HG03521 (cell line): Measurements from ENCODE around the gene ARHGAP18.
A peak's percentile ranks its signal among the peaks of the same experiment; 100 is the strongest.

ENCODE experiments used
- ATAC-seq: cut with Tn5 transposase; IDR thresholded peaks from one replicate; pipeline ENCODE4 v1.9.1; 2021; ENCODE audit warnings: mild to moderate bottlenecking, moderate library complexity; ENCODE audit not compliant: unreplicated experiment

The ARHGAP18 gene

DNA sequence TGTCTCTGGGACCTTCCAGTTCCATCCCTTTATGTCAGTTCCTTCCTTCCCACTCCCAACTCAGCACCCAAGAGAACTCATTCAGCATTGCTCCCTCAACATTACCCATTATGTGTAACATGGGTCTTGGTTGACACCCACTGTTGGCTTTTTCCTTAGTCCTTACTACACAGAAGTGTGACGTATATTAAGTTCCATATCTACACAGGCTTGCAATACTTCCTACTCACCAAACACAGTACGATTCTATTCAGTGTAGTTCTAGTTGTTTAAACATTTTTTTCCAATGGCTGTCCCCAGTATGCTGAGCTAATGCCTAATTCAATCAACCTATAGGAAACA, 37.7 kb downstream of the ARHGAP18 start:
- ATAC-seq = peak; percentile 15

DNA sequence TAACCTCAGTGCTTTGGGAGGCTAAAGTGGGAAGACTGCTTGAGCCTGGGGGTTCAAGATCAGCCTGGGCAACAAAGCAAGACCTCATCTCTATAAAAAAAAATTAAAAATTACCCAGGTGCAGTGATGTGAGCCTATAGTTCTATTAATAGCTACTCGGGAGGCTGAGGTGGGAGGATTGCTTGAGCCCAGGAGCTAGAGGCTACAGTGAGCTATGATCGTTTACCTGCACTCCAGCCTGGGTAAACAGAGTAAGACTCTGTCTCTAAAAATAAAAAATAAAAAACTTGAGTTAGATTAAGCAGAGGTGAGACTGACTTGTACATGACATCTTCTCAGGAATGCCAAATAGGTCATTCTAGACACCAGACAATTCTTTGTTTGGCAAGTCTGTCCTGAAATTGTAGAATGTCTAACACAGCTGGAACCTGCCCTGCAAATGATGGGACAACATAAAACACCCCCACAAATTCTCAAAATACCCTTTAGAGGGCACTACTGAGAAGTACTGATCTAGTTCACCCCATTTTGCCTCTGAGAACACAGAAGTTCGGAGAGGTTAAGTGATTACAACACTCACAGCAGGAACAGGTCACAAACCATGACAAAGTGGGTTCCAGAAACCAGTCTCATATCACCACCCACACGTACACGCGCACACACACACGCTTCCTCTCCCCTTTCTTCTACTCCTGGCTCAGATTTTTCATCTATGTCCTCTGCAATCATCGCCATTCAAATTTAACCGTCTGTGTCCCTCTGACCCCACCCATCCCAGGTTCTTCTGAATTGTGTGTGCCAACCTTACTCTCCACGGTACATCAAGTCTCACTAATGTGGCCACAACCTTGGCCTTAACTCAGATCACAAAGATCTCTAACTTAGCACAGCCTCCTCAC, 38.3 kb downstream of the ARHGAP18 start:
- peak; percentile 74 for ATAC-seq

DNA sequence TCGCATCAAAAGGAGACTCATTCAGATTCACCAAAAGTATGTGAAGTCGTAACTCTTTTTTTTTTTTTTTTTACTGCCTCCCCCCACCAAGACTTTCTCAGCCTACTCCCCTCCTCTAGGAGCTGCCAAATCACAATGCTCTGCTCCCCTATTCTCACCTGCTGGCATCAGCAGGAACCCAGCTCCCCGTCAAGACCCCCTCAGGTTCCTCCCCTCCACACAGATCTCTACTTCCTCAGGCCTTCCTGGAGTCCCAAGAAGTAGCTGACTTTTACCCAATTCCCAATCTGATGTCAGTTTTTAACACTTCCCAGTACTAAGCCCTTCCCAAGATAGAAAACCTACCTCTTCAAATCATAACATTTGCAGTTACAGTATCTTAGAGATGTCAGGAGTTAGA, 39.3 kb downstream of the ARHGAP18 start:
- ATAC-seq = no peak

DNA sequence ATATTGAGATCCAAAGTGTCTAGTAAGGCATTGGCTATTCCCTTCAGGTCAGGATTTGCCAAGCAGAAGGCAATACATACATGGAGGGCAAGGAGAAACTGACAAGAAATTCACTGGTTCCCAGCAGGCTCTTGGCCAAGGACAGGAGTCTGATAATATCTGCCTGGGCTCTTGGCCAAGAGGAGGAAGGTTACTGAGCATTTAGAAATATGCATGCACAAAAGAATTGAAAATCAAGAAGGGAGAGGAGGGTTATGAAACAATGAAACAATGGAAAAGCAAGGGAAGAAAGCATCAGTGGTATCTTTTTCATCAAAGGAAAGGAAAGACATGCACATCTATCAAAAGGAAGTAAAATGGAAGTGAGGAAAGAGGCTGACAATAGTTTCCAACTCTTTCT, 42.4 kb downstream of the ARHGAP18 start:
- no peak for ATAC-seq

DNA sequence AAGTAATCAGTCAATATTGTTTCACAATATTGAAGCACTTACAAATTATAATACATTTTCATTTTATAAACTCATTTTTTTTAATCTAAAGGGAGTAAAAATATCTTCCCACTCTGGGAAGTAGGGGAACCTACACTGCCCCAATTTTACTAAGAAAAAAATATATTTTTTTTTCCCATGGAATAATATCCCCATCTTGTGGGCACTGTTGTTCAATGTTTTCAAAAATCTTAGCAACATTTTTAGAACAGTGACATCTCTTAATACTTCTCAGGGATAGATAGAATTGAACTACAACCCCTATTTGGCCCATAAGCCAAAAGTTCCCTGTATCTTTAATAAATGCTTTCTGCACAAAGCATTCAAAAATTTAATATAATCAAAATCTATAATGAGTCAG, 42.9 kb downstream of the ARHGAP18 start:
- no peak for ATAC-seq

DNA sequence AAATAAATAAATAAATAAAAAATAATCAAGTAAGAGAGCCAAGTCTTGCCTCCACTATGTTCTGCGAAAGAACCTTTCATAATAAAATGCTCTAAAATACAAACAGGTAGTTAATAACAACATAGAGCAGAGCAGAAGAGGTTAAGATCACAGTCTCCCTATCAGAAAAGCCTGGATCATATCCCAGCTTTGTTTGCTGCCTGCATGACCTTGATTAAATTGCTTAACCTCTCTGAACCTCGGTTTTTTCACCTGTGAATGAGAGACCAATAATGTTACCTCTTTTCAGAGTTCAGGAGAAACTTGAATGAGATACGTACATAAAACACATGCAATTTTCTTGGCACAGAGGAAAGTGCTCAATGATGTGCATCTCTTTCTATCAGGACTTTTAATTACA, 44.4 kb downstream of the ARHGAP18 start:
- ATAC-seq = no peak

DNA sequence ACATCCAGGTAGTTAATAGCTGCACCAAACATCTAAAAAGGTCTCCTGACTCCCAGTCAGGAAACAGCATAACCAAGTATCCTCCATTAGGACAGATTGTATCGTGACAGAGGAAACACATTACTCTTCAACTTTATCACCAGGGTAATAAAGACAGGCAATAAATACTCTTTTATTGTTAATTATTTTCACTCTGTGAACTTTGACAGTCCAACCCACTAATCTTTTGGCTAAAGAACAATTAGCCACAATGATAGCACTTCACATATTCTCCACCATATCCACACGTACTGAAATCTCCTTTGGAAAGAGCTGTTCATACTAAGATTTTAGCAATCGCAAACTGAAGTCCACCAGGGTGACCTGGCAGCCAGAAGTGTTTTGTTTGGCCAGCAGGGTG, 46.4 kb downstream of the ARHGAP18 start:
- ATAC-seq = no peak

DNA sequence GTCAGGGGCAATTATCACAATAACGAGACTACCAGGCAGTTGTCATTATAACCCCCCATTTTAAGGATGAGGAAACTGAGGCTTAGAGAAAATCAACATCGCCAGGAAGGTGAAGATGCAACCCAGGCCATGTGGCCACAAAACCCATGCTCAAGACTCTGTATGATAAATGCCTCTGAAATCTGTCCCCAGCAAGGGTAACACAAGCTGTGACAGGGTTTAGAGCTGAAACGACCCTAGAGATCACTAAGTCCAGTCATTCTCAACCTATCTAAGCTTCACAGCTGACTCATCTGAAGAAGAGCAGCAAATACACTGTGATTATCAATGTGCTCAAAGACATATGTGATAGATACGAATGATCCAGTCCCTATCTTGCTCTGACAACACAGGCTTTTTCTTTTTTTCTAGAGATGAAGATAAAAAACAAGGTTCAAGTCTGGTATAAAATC, 47.0 kb downstream of the ARHGAP18 start:
- ATAC-seq = no peak

DNA sequence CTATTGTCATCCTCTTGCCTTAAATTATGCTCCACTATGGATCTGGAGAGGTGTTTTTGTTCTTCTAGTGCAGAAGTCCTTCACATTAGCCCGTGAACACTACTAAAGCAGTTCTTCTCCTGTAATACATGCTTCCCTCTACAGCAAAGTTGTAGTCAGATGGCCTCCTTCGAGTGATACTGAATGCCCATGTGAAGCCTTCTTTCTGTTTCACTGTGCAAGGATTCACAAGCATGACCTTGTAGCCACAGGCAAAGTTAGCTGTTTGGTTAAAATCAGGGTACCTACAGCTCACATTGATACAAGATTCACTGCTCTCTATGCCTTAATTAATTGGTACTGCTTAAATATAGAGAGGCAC, 47.6 kb downstream of the ARHGAP18 start:
- ATAC-seq = peak; percentile 64

DNA sequence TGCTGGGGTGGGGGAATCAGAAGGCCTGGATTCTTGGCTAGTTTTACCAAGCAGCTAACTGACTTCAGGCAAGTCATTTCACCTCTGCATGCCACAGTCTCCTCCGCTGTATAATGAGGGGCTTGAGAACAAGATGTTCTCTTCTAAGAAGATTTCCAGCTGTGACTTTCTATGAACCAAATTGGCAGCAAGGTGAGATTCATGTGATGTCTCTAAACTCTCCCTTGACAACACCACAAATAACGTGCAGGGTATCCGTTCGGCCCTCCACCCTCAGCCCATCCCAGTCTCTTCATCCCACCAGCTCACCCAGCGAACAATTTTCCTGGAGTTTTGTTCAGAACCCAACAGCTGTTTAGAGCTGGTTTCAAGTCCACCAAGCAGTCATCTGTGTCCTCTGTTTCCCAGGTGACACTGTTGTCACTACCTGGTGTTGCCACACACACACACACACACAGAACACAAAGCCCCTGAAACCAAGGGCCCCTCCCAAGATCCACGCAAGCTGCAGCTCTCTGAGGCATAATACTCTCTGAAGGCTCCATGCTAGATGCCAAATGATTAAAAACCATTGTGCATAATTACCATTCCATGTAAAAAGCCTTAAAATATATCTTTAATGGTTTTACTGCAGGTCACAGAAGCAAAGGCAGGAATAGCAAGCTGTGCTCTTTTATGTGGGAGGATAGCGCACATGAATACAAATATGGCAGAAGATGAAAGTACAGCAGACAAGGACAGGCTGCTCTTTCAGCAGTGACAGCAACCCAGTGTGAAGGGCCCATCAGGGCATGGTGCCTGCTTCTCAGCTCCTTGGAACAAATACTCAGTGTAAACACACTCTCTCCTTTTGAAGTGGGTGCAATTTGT, 48.2 kb downstream of the ARHGAP18 start:
- peak; percentile 5 for ATAC-seq

DNA sequence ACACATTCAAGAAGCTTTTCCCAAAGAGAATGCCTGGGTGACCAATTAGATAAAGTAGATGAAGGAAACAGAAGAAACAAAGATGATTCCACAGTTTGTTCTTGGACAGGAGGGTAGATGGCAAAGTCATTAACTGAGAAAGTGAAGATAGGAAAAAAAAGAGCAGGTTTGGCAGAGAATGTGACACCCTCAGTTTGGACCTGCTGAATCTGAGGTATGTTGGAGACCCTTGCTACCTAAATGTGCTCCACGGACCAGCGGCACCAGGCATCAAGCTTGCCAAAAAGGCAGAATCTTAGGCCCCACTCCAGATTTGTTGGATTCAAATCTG, 49.7 kb downstream of the ARHGAP18 start:
- ATAC-seq = no peak

DNA sequence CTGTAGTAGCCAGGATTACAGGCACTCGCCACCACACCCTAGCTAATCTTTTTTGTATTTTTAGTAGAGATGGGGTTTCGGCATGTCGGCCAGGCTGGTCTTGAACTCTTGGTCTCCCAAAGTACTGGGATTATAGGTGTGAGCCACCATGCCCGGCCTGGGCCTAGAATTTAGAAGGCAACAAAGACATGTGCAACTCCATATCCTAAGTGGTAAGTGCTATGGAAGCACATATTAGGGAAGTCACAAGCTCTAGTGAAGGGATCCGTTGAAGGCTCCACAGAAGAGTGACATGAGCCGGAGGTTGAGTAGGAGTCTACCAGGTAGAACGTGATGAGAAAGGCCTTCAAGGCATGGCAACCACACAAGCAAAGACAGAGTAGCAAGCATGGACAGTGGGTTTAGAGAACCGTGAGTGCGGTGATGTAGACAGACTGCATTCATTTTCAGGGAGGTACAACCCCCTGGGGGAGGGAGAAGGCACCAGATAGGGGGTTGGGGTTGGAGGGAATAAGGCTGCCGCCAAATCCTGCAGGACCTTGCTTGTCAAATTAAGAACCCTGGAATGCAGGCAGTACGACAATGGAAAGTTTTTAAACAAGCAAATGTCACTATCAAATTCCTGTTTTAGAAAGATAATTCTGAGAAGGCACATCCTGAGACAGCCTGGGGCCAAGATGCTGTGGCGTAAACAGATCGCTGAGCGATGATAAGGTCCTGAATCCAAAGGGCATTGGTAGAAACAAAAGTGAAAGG, 50.2 kb downstream of the ARHGAP18 start:
- ATAC-seq = no peak

DNA sequence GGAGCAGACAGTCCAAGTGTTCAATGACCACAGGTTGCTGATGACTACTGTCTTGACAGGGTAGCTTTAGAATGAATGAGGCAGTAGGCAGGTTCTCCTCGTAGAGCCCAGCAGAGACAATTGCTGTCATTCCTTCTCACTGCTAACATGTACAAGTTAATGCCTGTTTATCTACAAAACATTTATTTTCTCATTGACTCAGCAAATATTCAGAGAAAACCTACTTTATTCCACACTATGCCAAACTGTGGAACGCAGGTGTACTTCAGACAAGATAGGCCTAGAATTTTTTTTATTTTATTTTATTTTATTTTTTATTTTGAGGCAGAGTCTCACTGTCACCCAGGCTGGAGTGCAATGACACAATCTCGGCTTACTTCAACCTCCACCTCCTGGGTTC, 50.8 kb downstream of the ARHGAP18 start:
- ATAC-seq = no peak

DNA sequence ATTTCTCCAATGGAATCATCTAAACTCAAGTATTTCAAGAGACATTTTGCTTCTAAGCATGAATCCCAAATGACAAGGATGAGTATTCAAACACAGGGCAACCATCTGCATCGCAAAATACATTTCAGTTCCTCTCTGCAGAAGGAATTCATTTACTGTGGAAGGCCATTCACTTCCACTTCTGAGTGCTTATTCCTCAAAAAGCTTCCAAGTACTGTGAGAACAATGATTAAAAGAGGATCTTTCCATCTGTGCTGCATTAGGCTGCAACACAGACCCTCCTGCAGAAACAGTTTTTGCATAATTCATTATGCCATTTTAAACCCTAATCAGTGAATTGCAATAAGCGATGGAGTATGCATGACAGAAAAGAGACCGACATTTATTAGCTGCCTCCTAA, 52.5 kb downstream of the ARHGAP18 start:
- no peak for ATAC-seq

DNA sequence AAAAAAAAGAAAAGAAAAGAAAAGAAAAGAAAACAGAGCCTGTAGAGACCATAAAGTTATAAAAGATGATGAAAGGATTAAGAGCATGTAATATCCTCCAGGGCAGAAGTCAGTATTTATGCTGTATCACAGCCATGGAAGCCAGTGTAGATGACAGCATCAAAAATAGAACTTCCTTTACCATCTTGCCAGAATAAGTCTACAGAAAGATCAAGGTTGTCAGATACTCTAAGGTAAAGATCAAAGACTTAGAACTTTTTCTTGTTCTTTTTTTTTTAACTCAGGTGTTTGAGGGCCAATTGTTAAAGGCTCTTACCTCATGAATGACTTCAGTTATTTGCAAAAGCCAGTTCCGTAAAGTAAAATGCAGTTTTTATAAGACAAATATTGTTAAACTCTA, 54.6 kb downstream of the ARHGAP18 start:
- ATAC-seq = no peak

DNA sequence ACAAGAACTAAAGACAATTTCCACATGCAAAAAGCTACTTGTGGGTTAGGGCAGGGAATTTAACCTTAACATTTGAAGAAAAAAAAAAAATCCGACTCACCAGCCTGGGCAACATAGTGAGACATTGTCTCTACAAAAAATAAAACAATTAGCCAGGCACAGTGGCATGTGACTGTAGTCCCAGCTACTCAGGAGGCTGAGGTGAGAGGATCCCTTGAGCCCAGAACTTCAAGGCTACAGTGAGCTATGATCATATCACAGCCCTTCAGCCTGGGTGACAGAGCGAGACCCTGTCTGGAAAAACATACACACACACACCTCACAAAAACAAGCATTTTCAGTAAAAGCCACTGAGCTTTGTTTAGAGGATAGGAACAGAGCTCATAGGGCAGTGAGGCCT, 56.2 kb downstream of the ARHGAP18 start:
- no peak for ATAC-seq

DNA sequence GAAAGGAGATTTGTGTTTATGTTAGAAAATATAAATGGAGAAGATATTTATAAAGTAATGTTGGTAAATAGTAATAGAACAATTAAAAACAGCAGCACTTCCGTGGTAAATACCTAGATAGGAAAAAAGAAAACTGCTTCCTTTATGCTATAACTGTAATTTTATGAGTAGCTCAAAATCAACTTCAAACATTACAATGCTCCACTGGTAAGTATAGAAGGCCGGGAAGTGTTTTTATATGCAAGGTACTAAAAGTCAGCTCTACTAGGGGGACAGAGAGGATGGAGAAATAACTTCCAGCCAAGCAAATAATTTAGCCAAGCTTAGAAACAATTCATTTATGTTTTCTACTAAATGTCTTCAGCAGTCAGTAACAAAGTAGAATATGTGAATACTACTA, 56.7 kb downstream of the ARHGAP18 start:
- ATAC-seq = no peak

DNA sequence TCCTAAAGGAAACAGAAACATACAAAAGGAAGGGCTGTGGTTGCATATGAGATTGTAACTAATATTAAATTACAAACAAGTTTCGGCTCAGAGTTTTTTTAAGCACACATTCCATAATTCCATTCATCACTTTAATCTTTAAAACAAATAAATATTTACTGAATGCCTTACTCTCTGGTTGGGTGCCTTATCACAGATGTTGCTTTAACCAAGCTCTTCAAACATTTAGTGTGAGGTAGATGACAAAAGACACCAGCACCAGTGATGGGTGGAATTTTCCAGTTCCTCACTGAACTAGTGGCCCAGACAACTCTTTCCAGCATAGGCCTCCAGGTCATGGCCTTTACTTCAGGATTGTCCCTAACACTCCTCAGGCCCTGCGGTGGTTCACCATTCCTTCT, 58.7 kb downstream of the ARHGAP18 start:
- ATAC-seq = no peak

DNA sequence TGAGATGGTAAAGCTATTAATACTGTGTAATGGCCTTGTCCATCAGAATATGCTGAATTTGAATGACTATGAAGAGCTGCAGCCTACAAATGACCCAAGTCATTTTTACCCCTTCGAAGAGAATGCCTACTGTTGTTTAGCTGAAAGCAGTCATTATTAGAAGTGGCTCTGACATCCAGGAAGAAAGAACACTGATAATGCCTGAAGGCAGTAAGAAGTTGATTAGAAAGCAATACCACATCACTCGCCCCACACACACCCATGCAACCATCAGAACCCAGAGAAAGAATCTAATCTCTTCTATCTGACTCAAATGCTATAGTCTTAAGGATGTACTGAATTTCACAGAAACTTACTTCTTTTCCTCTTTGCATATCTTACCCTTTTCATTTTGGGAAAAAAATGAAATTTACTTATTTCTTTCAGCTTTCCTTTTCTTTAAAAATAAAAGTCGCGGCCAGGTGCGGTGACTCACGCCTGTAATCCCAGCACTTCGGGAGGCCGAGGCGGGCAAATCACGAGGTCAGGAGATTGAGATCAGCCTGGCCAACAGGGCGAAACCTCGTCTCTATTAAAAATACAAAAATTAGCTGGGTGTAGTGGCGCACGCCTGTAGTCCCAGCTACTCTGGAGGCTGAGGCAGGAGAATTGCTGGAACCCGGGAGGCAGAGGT, 61.0 kb downstream of the ARHGAP18 start:
- no peak for ATAC-seq

DNA sequence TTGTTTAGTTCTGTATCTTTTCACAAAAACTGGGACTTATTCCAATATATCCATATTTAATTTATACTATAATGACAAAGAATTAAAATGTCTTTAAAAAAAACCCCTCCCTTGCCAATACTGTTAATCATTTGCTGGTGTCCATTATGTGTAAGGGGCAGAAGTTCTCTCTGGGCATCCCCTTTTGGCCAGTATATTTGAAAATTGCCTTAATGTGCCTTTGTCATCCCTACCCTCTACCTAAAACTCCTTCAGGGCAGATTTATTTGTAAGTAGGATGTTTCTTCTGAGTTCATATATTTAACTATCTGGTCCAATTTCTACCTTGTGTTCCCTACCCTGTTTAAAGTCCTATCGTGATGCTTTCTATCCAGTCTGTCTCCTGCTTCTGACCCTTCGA, 62.9 kb downstream of the ARHGAP18 start:
- ATAC-seq = no peak

DNA sequence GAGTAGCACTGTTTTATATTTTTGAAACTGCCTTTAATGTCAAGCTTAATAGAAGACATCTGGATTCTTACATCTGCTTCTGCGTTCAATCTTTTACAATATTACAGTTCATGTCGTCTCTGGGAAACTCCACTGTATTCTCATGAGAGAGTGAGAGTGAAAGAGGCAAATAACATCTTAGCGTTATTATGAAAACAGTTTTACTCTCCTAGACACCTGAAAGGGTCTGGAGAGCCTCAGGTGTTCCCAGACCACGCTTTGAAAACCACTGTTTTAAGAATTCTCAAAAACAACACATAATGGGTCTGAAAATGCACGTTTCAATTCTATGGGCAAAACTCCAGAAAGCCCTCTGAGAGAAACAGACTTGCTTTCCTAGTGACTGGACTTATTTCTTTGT, 63.3 kb downstream of the ARHGAP18 start:
- peak; percentile 75 for ATAC-seq
